ENCODE results near the gene SPTBN4.

The SPTBN4 gene

GRCh38 chr19:40607311-40608239, 140.8 kb downstream of the SPTBN4 start:
- DNase-seq = no peak

- no peak for DNase-seq
Measured at GRCh38 chr19:40608240-40608621, 141.4 kb downstream of the SPTBN4 start.

- no peak for DNase-seq
Measured at GRCh38 chr19:40608957-40609356, 142.2 kb downstream of the SPTBN4 start.

GRCh38 chr19:40609561-40610395, 143.0 kb downstream of the SPTBN4 start:
- peak; percentile 87 for DNase-seq

- DNase-seq = peak; percentile 68
Measured at GRCh38 chr19:40610396-40611064, 143.7 kb downstream of the SPTBN4 start.

- no peak for DNase-seq
Measured at GRCh38 chr19:40611096-40611495, 144.3 kb downstream of the SPTBN4 start.

GRCh38 chr19:40611900-40612698, 145.3 kb downstream of the SPTBN4 start:
- DNase-seq = no peak

GRCh38 chr19:40612831-40613689, 146.3 kb downstream of the SPTBN4 start:
- peak; percentile 84 for DNase-seq

GRCh38 chr19:40613690-40614621, 147.2 kb downstream of the SPTBN4 start:
- DNase-seq = peak; percentile 93

GRCh38 chr19:40614622-40615411, 148.0 kb downstream of the SPTBN4 start:
- DNase-seq = peak; percentile 99

- no peak for DNase-seq
Measured at GRCh38 chr19:40616178-40616577, 149.4 kb downstream of the SPTBN4 start.

- DNase-seq = no peak
Measured at GRCh38 chr19:40616941-40617340, 150.1 kb downstream of the SPTBN4 start.

- DNase-seq = no peak
Measured at GRCh38 chr19:40617961-40618360, 151.2 kb downstream of the SPTBN4 start.

GRCh38 chr19:40619333-40620160, 152.7 kb downstream of the SPTBN4 start:
- no peak for DNase-seq

GRCh38 chr19:40620161-40620485, 153.3 kb downstream of the SPTBN4 start:
- no peak for DNase-seq

GRCh38 chr19:40621283-40621682, 154.5 kb downstream of the SPTBN4 start:
- DNase-seq = no peak

- DNase-seq = no peak
Measured at GRCh38 chr19:40621966-40622772, 155.4 kb downstream of the SPTBN4 start.

GRCh38 chr19:40622773-40623075, 155.9 kb downstream of the SPTBN4 start:
- no peak for DNase-seq
